ENCODE results near the gene GPR153.

The GPR153 gene

GRCh38 chr1:6247651-6248050, 13.2 kb downstream of the GPR153 start:
- no peak for DNase-seq

DNA sequence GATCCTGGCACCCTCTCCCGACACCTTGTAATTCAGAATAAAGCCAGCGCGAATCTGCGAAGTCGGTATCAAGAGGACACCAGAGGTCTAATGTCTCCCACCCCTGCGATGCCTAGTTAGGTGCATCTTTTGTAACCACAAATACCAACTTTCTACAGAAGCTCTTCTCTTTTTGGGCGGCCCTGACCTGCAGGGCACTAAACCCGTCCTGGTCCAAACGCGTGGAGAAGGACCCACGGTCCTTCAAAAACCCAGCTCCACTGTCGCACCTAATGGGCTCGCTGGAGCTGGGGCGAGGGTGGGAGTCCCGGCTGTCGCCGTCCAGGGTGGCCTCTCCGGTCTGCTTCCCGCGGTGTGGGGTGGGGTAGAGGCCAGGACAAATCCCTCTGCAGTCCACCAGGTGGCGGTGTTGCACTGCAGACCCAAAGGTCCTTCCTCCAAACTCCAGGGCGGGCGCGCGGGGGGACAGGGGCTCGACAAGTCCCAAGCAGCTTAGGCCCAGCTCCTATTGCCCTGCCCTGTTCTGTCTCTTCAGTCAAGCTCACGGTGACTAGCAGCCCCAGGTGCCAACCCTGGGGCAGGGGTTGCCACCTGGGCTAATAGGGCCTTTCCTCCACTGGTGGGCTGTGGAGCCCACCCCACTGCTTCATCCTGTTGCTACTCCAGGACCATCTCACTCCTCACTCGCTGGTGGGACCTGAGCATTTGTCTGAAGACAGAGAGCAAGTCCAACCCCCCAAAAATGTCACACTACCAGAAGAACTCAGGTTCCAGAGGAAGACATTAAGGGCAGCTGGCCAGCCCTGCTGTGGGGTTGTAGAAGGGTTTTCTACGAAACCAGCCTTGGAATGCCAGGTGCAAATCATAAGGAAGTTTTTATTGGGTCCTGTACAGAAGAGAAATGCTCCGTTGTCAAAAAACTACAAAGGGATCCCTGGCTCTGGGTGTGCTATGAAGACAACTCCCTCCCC, 14.1 kb downstream of the GPR153 start:
- DNase-seq, result peak; percentile 82

DNA sequence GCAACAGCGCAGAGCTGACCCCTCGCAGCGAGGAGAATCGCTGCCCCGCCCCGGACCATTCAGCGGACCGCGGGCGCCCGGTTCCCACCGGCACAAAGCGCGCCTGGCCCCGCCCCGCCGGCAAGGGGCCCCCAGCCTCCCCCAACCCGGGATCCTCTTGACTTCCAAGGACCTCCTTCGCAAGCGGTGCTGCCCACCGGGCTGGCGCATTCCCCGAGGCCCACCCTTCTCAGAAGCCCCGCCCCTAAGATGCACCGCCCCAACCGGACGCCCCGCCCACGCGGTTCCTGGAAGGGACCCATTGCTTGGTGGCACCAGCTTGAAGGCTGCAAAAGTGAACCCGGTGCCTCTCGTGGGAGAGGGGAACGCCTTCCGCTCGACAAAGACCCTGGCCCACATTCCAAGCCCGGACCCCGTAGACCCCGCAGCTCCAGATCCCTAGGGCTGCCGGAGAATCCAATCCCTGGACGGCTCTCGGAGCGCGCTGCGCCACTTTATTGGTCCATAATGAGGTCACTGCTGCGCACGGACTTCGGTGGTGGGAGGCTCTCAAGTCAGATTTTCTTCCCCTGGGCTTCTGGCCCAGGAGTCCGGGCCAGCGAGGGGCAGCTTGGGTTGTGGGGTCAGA, 14.9 kb downstream of the GPR153 start:
- peak; percentile 25 for DNase-seq

DNA sequence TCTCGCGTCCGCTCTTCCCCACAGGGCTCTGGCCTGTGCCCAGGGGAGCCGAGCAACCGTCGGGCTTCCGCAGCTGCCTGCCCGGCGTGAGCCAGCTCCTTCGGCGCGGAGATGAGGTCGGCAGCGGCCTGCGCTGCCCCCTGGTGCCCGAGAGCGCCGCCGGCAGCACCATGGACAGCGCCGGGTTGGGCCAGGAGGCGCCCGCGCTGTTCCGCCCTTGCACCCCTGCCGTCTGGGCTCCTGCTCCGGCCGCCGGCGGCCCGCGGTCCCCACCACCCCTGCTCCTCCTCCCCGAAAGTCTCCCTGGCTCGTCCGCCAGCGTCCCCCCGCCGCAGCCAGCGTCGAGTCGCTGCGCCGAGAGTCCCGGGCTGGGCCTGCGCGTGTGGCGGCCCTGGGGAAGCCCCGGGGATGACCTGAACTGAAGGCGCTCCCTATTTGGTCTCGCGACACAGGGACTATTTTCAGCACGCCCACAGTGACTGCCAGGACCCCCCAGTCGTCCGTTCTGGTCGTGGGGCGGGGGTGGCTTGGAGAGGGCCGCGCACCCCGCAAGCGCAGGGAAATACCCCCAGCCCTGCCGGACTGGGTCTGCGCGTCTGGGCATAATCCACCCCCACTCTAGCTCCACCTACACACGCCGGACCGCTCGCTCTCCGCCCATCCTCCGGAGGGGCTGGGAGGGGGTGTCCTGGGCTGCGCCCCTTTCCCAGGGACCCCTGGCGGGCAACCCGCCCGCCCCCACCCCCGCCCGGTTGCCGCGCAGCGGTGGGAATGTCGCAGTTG, 15.6 kb downstream of the GPR153 start:
- DNase-seq, result peak; percentile 81

GRCh38 chr1:6244401-6245049, 16.4 kb downstream of the GPR153 start:
- no peak for DNase-seq

GRCh38 chr1:6243993-6244392, 16.9 kb downstream of the GPR153 start, which contains the start of gene HES3:
HES3 (plus strand) TSS chr1:6244179; CDS start chr1:6244366, 187 bp downstream.
- no peak for DNase-seq

DNA sequence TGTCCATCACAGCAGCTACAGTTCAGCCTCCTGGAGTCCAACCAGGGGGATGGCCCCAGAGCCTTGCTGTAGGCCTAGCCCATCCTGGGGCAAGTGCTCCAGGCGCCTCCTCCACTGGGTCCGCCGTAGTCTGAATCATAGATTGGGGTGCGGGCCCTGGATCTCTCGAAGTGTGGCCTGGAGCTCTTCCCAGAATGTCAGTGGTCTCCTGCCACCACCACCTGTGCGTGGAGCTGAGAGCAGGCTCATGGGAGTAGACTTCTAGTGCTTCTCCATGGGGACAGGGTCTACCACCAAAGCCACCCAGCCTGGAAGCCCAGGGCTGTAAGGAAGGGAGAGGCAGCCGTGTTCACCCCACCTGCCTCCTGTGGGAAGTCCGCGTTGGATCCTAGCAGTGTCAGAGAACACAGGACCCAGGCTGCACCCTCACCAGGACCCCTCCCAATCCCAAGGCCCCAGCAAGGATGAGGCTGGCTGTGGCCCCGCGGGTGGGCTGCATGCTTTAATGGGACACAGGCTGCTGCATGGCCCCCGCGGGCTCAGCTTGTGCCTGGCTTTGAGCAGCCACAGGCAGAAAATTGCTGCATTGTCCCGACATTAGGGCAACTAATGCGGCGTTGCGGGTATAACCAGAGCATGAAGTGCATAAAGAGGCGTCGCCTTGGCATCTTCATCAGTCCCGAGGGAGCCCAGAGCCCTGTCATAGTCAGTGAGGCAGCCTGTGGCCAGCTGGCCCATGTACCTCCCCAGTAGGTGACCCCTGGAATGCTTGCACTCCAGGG, 17.7 kb downstream of the GPR153 start:
- no peak for DNase-seq

GRCh38 chr1:6241887-6242740, 18.8 kb downstream of the GPR153 start:
- DNase-seq, result no peak

- DNase-seq, result no peak
These were observed 19.6 kb downstream of the GPR153 start for GRCh38 chr1:6241107-6241886.

DNA sequence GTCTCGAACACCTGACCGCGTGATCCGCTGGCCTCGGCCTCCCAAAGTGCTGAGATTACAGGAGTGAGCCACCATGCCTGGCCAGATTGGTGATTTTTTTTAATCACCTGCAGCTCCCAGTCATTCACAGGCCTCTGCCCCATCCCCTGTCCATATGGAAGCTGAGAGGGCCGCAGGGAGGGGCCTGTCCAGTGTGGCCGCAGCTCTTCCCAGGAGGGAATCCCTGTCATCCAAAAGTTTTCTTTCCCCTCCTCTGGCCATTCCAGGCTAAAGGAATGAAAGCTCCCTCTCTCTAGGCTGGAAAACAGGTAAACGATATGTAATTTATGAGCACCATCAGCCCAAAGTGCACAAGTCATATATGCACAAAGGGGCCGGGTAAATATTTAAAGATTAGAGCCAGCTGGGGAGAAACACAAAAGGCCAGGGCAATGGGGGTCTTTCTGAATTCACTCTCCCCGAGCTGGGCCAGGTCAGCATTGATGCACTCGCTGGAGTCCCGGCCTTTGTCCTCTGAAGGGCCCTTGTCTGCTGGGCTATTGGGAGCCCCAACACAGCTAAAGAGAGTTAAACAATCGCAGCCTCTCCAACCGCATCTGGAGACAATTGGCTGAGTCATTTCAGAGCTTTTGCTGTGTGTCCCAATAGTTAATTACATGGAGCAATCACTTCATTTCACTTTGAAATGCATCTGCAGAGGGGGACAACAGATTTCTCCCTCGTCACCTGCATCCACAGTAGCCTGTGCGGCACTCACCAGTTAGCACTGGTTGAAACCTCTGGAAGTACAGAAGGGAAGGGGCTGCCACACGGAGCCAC, 20.7 kb downstream of the GPR153 start:
- no peak for DNase-seq

- DNase-seq, result no peak
These were observed 21.6 kb downstream of the GPR153 start for GRCh38 chr1:6239213-6239752.

DNA sequence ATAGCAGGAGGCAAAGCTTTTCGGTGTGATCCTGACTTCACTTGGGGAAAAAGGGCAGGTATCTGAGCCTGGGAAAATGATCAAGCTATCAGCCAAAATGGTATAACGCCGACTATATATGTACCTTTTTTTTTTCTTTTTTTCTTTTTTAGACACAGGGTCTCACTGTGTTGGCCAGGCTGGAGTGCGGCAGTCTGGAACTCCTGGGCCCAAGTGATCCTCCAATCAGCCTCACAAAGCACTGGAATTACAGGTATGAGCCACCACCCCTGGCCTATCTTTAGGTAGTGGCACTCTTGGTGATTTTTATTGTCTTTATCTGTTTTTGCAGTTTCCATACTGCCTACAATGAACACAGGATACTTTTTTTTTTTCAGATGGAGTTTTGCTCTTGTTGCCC, 23.8 kb downstream of the GPR153 start:
- no peak for DNase-seq

- DNase-seq, result no peak
These were observed 25.6 kb downstream of the GPR153 start for GRCh38 chr1:6235296-6235677.

- no peak for DNase-seq
These were observed 26.2 kb downstream of the GPR153 start for GRCh38 chr1:6234502-6235295.

GRCh38 chr1:6233376-6233775, 27.5 kb downstream of the GPR153 start:
- no peak for DNase-seq

- DNase-seq, result no peak
These were observed 35.2 kb downstream of the GPR153 start for GRCh38 chr1:6225651-6226050.

DNA sequence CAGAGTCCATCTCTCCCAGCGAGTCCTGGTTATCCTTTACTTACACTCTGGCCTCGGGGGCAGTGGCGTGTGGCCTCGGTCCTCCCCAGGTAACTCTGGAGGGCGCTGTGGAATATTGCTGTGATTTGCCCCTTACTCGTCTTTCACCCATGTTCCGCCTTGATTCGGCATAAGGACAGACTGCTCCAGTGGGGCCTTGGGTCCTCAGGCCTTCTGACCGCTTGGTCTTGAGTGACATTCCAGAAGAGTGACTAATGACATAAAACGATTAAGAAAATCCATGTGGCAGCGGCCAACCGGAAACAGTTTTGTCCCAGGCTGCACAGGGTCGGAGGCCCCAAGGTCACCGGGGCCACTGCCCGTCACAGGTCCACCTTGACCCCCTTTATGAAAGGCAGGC, 36.2 kb downstream of the GPR153 start:
- DNase-seq, result no peak

DNA sequence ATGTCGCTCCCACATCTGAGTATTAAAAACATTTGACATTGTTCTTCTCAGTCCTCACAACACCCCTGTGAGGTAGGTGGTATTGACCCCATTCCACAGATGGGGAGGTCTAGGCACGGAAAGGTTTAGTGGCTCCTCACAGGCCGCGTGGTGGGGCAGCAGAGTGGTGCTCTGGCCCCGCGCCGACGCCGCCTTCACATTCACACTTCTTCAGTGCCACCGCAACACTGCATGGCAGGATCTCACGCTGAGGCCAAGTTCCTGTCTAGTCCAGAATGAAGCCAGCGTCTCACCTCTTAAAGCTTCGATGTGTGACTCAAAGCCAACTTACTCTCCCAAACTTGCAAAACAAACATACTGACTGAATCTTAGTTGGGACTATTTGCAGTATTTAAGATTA, 37.3 kb downstream of the GPR153 start:
- no peak for DNase-seq

All from T-helper 9 cell (primary cell).